Lower leg skin (tissue), 3 donors: ENCODE measurements around the gene ITPKB.

Experiments
- CTCF ChIP-seq, 3 donors: fragments of 450-650 bp; IDR thresholded peaks; one replicate each; pipeline ENCODE4 v1.5.1; 2016; ENCODE audit warnings: antibody characterized with exemption in 3 of 3, mild to moderate bottlenecking in 3 of 3, moderate library complexity in 2 of 3
- POLR2A ChIP-seq, 2 donors: fragments of 450-650 bp; IDR thresholded peaks; one replicate each; pipeline ENCODE4 v1.6.1; 2016 to 2017; ENCODE audit warnings: antibody characterized with exemption in 2 of 2, mild to moderate bottlenecking in 1 of 2, moderate library complexity in 1 of 2

GRCh38 chr1:226632922-226633351 lies 106.1 kb downstream of the ITPKB start:
- TF ChIP-seq CTCF (IDR thresholded peaks at IDR 0.05) (no peak), POLR2A (IDR thresholded peaks at IDR 0.05) (no peak)
